ENCODE measurements around the gene FGD3. TPM values are rescaled to one million over a fixed set of nuclear protein-coding genes. Genes with fewer than 3 reads are reported as not detected.

Gene FGD3
- total and polyA plus RNA-seq, 2 donors (not counting 1 experiment from before 2014, with no cell fraction given): not detected

DNA sequence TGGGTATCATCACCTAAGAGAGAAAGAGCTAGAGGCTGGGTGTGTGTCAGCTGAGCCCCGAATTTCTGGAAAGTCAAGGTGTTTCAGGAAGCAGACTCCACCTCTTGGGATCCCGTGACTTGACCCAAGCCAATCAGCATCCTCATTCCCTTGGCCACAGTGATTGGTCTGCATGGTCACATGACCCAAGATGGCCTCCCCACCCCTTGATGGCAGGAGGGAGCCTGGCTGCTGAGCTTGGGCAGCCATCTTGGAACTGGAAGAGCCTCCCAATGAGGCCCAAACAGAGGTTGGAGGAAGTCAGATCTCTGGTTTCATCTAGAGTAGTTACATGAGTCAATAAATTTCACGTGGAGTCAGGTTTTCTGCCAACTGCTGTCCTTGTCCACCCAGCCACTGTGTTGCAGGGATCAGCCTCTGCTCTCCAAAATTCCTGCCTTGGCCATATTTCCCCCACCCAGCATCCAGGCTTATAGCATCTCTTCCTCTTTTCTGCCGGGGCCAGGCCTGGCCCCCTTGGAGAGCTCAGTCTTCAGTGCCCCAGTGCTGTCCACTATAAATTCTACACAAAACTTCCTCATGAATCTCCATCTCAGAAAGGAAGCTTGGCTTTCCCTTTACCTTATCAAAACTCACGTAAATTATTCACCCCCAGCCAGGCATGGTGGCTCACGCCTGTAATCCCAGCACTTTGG lies 93.9 kb downstream of the FGD3 start:
- Histone ChIP-seq H3K27ac (ENCODE audit: insufficient read depth, low read length) (no peak overlapping the region), H3K9me3 (ENCODE audit: control insufficient read depth, insufficient read depth, low read depth, low read length) (no peaks in the 10 kb centered on the region), H3K4me2 (ENCODE audit: extremely low read depth, insufficient read depth, low read length) (no peak overlapping the region), H3K36me3 (ENCODE audit: control insufficient read depth, insufficient read depth, low read length) (no peaks in the 10 kb centered on the region), H3K4me1 (ENCODE audit: control insufficient read depth, extremely low read depth, insufficient read depth, low read length) (no peaks in the 10 kb centered on the region), H2AFZ (ENCODE audit: low read length) (no peak overlapping the region), H3K27me3 (ENCODE audit: control insufficient read depth, insufficient read depth, low read length) (no peaks in the 10 kb centered on the region), H3K4me3 (replicated peaks in 1 of 4; ENCODE audit: control extremely low read depth in 1 of 4, insufficient read depth in 1 of 4, low read depth in 3 of 4, low read length in 4 of 4) (no peak overlapping the region), H3K79me2 (ENCODE audit: control insufficient read depth, insufficient read depth, low read length) (no peaks in the 10 kb centered on the region), H4K20me1 (ENCODE audit: control insufficient read depth, extremely low read depth, insufficient read depth, low read length) (no peaks in the 10 kb centered on the region), H3K9ac (ENCODE audit: insufficient read depth, low read length) (no peak overlapping the region)
- TF ChIP-seq, protein P1, sequence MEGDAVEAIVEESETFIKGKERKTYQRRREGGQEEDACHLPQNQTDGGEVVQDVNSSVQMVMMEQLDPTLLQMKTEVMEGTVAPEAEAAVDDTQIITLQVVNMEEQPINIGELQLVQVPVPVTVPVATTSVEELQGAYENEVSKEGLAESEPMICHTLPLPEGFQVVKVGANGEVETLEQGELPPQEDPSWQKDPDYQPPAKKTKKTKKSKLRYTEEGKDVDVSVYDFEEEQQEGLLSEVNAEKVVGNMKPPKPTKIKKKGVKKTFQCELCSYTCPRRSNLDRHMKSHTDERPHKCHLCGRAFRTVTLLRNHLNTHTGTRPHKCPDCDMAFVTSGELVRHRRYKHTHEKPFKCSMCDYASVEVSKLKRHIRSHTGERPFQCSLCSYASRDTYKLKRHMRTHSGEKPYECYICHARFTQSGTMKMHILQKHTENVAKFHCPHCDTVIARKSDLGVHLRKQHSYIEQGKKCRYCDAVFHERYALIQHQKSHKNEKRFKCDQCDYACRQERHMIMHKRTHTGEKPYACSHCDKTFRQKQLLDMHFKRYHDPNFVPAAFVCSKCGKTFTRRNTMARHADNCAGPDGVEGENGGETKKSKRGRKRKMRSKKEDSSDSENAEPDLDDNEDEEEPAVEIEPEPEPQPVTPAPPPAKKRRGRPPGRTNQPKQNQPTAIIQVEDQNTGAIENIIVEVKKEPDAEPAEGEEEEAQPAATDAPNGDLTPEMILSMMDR (conservative IDR thresholded peaks at IDR 0.05 in 1 of 2, IDR thresholded peaks at IDR 0.05 in 1 of 2; ENCODE audit: low read depth in 1 of 2, low read length in 2 of 2): no peak
- TF ChIP-seq EZH2 (IDR thresholded peaks at IDR 0.05; ENCODE audit: low read length, missing control alignments): no peak
- no peak for DNase-seq (ENCODE audit: low read depth in 2 of 2)

- H3K4me2 ChIP-seq (ENCODE audit: extremely low read depth, insufficient read depth, low read length): no peak overlapping the region
- H3K4me1 ChIP-seq (ENCODE audit: control insufficient read depth, extremely low read depth, insufficient read depth, low read length): no peaks in the 10 kb centered on the region
- H4K20me1 ChIP-seq (ENCODE audit: control insufficient read depth, extremely low read depth, insufficient read depth, low read length): no peaks in the 10 kb centered on the region
- no peaks in the 10 kb centered on the region for H3K79me2 ChIP-seq (ENCODE audit: control insufficient read depth, insufficient read depth, low read length)
- no peak overlapping the region for H3K27ac ChIP-seq (ENCODE audit: insufficient read depth, low read length)
- H3K4me3 ChIP-seq (replicated peaks in 1 of 4; ENCODE audit: control extremely low read depth in 1 of 4, insufficient read depth in 1 of 4, low read depth in 3 of 4, low read length in 4 of 4): no peak overlapping the region
- no peaks in the 10 kb centered on the region for H3K9me3 ChIP-seq (ENCODE audit: control insufficient read depth, insufficient read depth, low read depth, low read length)
- TF ChIP-seq EZH2 (IDR thresholded peaks at IDR 0.05; ENCODE audit: low read length, missing control alignments): no peak
- TF ChIP-seq, protein P1 (conservative IDR thresholded peaks at IDR 0.05 in 1 of 2, IDR thresholded peaks at IDR 0.05 in 1 of 2; ENCODE audit: low read depth in 1 of 2, low read length in 2 of 2): no peak
- no peak for DNase-seq (ENCODE audit: low read depth in 2 of 2)
- H3K27me3 ChIP-seq (ENCODE audit: control insufficient read depth, insufficient read depth, low read length): no peaks in the 10 kb centered on the region
- H2AFZ ChIP-seq (ENCODE audit: low read length): no peak overlapping the region
- no peak overlapping the region for H3K9ac ChIP-seq (ENCODE audit: insufficient read depth, low read length)
- no peaks in the 10 kb centered on the region for H3K36me3 ChIP-seq (ENCODE audit: control insufficient read depth, insufficient read depth, low read length)
These were observed 95.8 kb downstream of the FGD3 start for GRCh38 chr9:93043122-93043521.

DNA sequence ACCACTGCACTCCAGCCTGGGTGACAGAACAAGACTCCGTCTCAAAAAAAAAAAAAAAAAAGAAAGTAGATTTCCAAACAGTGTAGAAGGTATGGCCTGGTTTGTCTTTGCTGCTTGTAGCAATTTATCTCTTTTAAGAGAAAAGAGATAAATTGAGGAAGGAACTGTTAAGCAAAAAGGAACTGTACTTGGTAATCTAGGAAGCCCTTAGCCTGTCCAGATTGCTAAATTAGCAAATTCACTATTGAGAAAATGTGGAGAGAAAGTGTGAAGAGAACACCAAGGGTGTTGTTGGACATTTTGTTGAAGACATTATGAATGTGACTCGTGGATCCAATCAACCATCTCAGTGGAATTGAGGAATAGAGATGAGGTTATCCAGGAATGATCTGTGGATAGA lies 98.2 kb downstream of the FGD3 start:
- Histone ChIP-seq H3K27me3 (ENCODE audit: control insufficient read depth, insufficient read depth, low read length) (no peaks in the 10 kb centered on the region), H3K4me1 (ENCODE audit: control insufficient read depth, extremely low read depth, insufficient read depth, low read length) (no peaks in the 10 kb centered on the region), H3K36me3 (ENCODE audit: control insufficient read depth, insufficient read depth, low read length) (no peaks in the 10 kb centered on the region), H3K27ac (ENCODE audit: insufficient read depth, low read length) (no peak overlapping the region), H3K4me2 (ENCODE audit: extremely low read depth, insufficient read depth, low read length) (no peak overlapping the region), H3K9me3 (ENCODE audit: control insufficient read depth, insufficient read depth, low read depth, low read length) (no peaks in the 10 kb centered on the region), H3K79me2 (ENCODE audit: control insufficient read depth, insufficient read depth, low read length) (no peaks in the 10 kb centered on the region), H3K9ac (ENCODE audit: insufficient read depth, low read length) (no peak overlapping the region), H4K20me1 (ENCODE audit: control insufficient read depth, extremely low read depth, insufficient read depth, low read length) (no peaks in the 10 kb centered on the region), H3K4me3 (replicated peaks in 1 of 4; ENCODE audit: control extremely low read depth in 1 of 4, insufficient read depth in 1 of 4, low read depth in 3 of 4, low read length in 4 of 4) (no peak overlapping the region), H2AFZ (ENCODE audit: low read length) (no peak overlapping the region)
- DNase-seq (ENCODE audit: low read depth in 2 of 2): no peak
- TF ChIP-seq, protein P1 (conservative IDR thresholded peaks at IDR 0.05 in 1 of 2, IDR thresholded peaks at IDR 0.05 in 1 of 2; ENCODE audit: low read depth in 1 of 2, low read length in 2 of 2): no peak
- TF ChIP-seq EZH2 (IDR thresholded peaks at IDR 0.05; ENCODE audit: low read length, missing control alignments): no peak

Data from fibroblast of lung (primary cell).